PC-9 (cell line): Measurements from ENCODE around the gene RANBP10. TPM values are rescaled to one million over a fixed set of nuclear protein-coding genes. Genes with fewer than 3 reads are reported as not detected.

Experiments
- BruUV-seq: library from RNA; stranded (reverse); fragments of 400-500 nt; replicated peaks from 2 replicates; lab custom pipeline; 2021; lab: Mats Ljungman, UMichigan
- CTCF ChIA-PET: fragments of 300-600 bp; sonication (Branson Sonifier 250); formaldehyde crosslinking; loops from one replicate; lab custom pipeline; 2022; ENCODE audit warnings: antibody characterized with exemption; lab: Charles Lee
- POLR2A ChIA-PET: fragments of 300-600 bp; sonication (Branson Sonifier 250); formaldehyde crosslinking; loops from one replicate; lab custom pipeline; 2022; ENCODE audit warnings: antibody characterized with exemption; ENCODE audit not compliant: unreplicated experiment; lab: Charles Lee
- DNase-seq, 2 experiments: peaks; one replicate each; pipeline versions ENCODE4 v3.0.0 to v3.0.0-alpha.2; 2015 to 2022; ENCODE audit warnings: mixed read lengths in 1 of 2
- H2AFZ ChIP-seq: fragments of 200-600 bp; sonication (generic); 2 replicates; pipeline ENCODE4 v1.8.1; 2017; ENCODE audit warnings: antibody characterized with exemption
- H3F3A ChIP-seq: fragments of 200-600 bp; sonication (generic); 2 replicates; pipeline ENCODE4 v1.8.1; 2017; ENCODE audit warnings: antibody characterized with exemption, mild to moderate bottlenecking, low read depth; ENCODE audit not compliant: insufficient read depth
- H3K27ac ChIP-seq: fragments of 200-600 bp; sonication (generic); 2 replicates; pipeline ENCODE4 v1.6.1; 2016; ENCODE audit warnings: mixed run types
- H3K27me3 ChIP-seq: fragments of 200-600 bp; sonication (generic); 2 replicates; pipeline ENCODE4 v1.6.1; 2016; ENCODE audit warnings: low read depth, mixed run types; ENCODE audit not compliant: insufficient read depth
- H3K36me3 ChIP-seq: fragments of 200-600 bp; sonication (generic); 2 replicates; pipeline ENCODE4 v1.6.1; 2016; ENCODE audit warnings: low read depth, mixed run types
- H3K4me1 ChIP-seq: fragments of 200-600 bp; sonication (generic); replicated peaks from 2 replicates; pipeline ENCODE4 v1.6.1; 2016; ENCODE audit warnings: mixed run types; ENCODE audit not compliant: insufficient read depth
- H3K4me2 ChIP-seq: fragments of 200-600 bp; sonication (generic); 2 replicates; pipeline ENCODE4 v1.6.1; 2017; ENCODE audit warnings: mixed run types
- H3K4me3 ChIP-seq: fragments of 200-600 bp; sonication (generic); 2 replicates; pipeline ENCODE4 v1.6.1; 2016; ENCODE audit warnings: mixed run types
- H3K79me2 ChIP-seq: fragments of 200-600 bp; sonication (generic); 2 replicates; pipeline ENCODE4 v1.6.1; 2017; ENCODE audit warnings: low read depth, mixed run types
- H3K9me2 ChIP-seq: fragments of 200-600 bp; sonication (generic); 2 replicates; pipeline ENCODE4 v1.8.1; 2017; ENCODE audit warnings: mild to moderate bottlenecking; ENCODE audit not compliant: insufficient read depth
- H3K9me3 ChIP-seq: fragments of 200-600 bp; sonication (generic); 2 replicates; pipeline ENCODE4 v1.8.1; 2016; ENCODE audit warnings: low read depth; ENCODE audit not compliant: insufficient read depth
- H4K20me1 ChIP-seq: fragments of 200-600 bp; sonication (generic); 2 replicates; pipeline ENCODE4 v1.8.1; 2017; ENCODE audit not compliant: insufficient read depth
- CTCF ChIP-seq: fragments of 200-600 bp; sonication (generic); conservative IDR thresholded peaks from 2 replicates; pipeline ENCODE4 v1.6.1; 2017; ENCODE audit warnings: mixed run types, antibody characterized with exemption, mild to moderate bottlenecking, moderate library complexity
- EZH2 ChIP-seq: fragments of 200-600 bp; sonication (generic); IDR thresholded peaks from 2 replicates; pipeline ENCODE4 v1.8.0; 2017; ENCODE audit warnings: antibody characterized with exemption, low read depth
- intact Hi-C: fragments of 100-400 bp; cut with micrococcal nuclease; formaldehyde crosslinking; loops from one replicate; pipeline ENCODE4 v1.10.0; 2022; ENCODE audit not compliant: unreplicated experiment
- total RNA-seq: library from RNA; stranded (reverse); gene quantifications from 2 replicates; pipeline ENCODE4 v1.2.3, GENCODE V29; 2021

RANBP10 gene
- total RNA-seq, 1 experiment from 2014 or later: 21.0 TPM

GRCh38 chr16:67782567-67783352 lies 23.6 kb downstream of the RANBP10 start:
- H3K36me3 ChIP-seq: no peaks in the 10 kb centered on the region
- CTCF ChIA-PET: no interaction called here
- no peaks in the 10 kb centered on the region for H3K9me2 ChIP-seq
- no peak overlapping the region for H2AFZ ChIP-seq
- POLR2A ChIA-PET: no interaction called here
- no peaks in the 10 kb centered on the region for H3K4me1 ChIP-seq
- DNase-seq: no peak
- intact Hi-C loops: no loop called here
- H3K27me3 ChIP-seq: no peaks in the 10 kb centered on the region
- H3F3A ChIP-seq: no peaks in the 10 kb centered on the region
- no peak overlapping the region for H3K27ac ChIP-seq
- BruUV-seq: no TSS peak
- H3K4me3 ChIP-seq: no peak overlapping the region
- TF ChIP-seq EZH2 (no peak), CTCF (no peak)
- H3K79me2 ChIP-seq: peaks cover 6% of the 10 kb centered on the region; the same call in 1 of the 2 replicates
- no peaks in the 10 kb centered on the region for H3K9me3 ChIP-seq
- peaks cover 7% of the 10 kb centered on the region for H4K20me1 ChIP-seq
- H3K4me2 ChIP-seq: no peak overlapping the region

- H3K9me3 ChIP-seq: no peaks in the 10 kb centered on the region
- CTCF ChIA-PET: no interaction called here
- no peak overlapping the region for H3K27ac ChIP-seq
- intact Hi-C loops: no loop called here
- H4K20me1 ChIP-seq: peaks cover 7% of the 10 kb centered on the region
- no peak overlapping the region for H2AFZ ChIP-seq
- H3K36me3 ChIP-seq: no peaks in the 10 kb centered on the region
- peaks cover 6% of the 10 kb centered on the region; the same call in 1 of the 2 replicates for H3K79me2 ChIP-seq
- H3F3A ChIP-seq: no peaks in the 10 kb centered on the region
- TF ChIP-seq EZH2 (no peak), CTCF (no peak)
- no peak overlapping the region for H3K4me2 ChIP-seq
- no peaks in the 10 kb centered on the region for H3K4me1 ChIP-seq
- no peaks in the 10 kb centered on the region for H3K27me3 ChIP-seq
- DNase-seq: no peak
- H3K4me3 ChIP-seq: no peak overlapping the region
- H3K9me2 ChIP-seq: no peaks in the 10 kb centered on the region
- BruUV-seq: no TSS peak
- POLR2A ChIA-PET: interaction anchor here (0.8 kb wide), 1 partner anchor 40 kb away, joined by 3 read pairs; no protein-coding TSS in a partner anchor
Measured at GRCh38 chr16:67781565-67781921, 24.8 kb downstream of the RANBP10 start.

- BruUV-seq: no TSS peak
- H4K20me1 ChIP-seq: peaks cover 7% of the 10 kb centered on the region
- no peaks in the 10 kb centered on the region for H3K36me3 ChIP-seq
- H3K27ac ChIP-seq: no peak overlapping the region
- H3K4me1 ChIP-seq: no peaks in the 10 kb centered on the region
- H2AFZ ChIP-seq: no peak overlapping the region
- no peak overlapping the region for H3K4me2 ChIP-seq
- peaks cover 6% of the 10 kb centered on the region; the same call in 1 of the 2 replicates for H3K79me2 ChIP-seq
- no peak overlapping the region for H3K4me3 ChIP-seq
- H3K9me3 ChIP-seq: no peaks in the 10 kb centered on the region
- CTCF ChIA-PET: no interaction called here
- no peaks in the 10 kb centered on the region for H3F3A ChIP-seq
- intact Hi-C loops: no loop called here
- TF ChIP-seq EZH2: no peak
- no peak for TF ChIP-seq CTCF
- POLR2A ChIA-PET: interaction anchor here (0.8 kb wide), 1 partner anchor 40 kb away, joined by 3 read pairs; no protein-coding TSS in a partner anchor
- no peaks in the 10 kb centered on the region for H3K27me3 ChIP-seq
- H3K9me2 ChIP-seq: no peaks in the 10 kb centered on the region
- no peak for DNase-seq
Measured at GRCh38 chr16:67780847-67781564, 25.4 kb downstream of the RANBP10 start.
